NCI-H510A (cell line): ENCODE results near the gene DENND2A.
A peak's percentile ranks its signal among the peaks of the same experiment; 100 is the strongest.
"Not testable (repeated sequence)": the region's sequence is repeated elsewhere in the genome, so short reads cannot be mapped to it uniquely, and the experiment has no call there.

ENCODE experiments used
- DNase-seq: peaks from one replicate; lab custom pipeline; 2025; lab: John Stamatoyannopoulos, UW

The DENND2A gene

GRCh38 chr7:140640727-140641523 lies at the start of gene DENND2A:
DENND2A (minus strand) TSS chr7:140640813; CDS start chr7:140602397, 38,416 bp downstream.
- DNase-seq = peak; percentile 49

- DNase-seq = no peak
Measured at GRCh38 chr7:140689199-140690152, 48.9 kb upstream of the DENND2A start.

- DNase-seq = no peak
Measured at GRCh38 chr7:140688341-140688740, 47.7 kb upstream of the DENND2A start.

GRCh38 chr7:140686921-140687320 lies 46.3 kb upstream of the DENND2A start:
- DNase-seq = no peak

- DNase-seq = no peak
Measured at GRCh38 chr7:140685407-140686087, 44.9 kb upstream of the DENND2A start.

- DNase-seq = no peak
Measured at GRCh38 chr7:140684066-140684950, 43.7 kb upstream of the DENND2A start.

GRCh38 chr7:140683657-140684056 lies 43.0 kb upstream of the DENND2A start:
- no peak for DNase-seq

GRCh38 chr7:140681766-140682165 lies 41.2 kb upstream of the DENND2A start:
- DNase-seq = no peak

- no peak for DNase-seq
Measured at GRCh38 chr7:140680886-140681285, 40.3 kb upstream of the DENND2A start.

- no peak for DNase-seq
Measured at GRCh38 chr7:140679186-140679585, 38.6 kb upstream of the DENND2A start.

- no peak for DNase-seq
Measured at GRCh38 chr7:140678816-140679130, 38.2 kb upstream of the DENND2A start.

- no peak for DNase-seq
Measured at GRCh38 chr7:140678081-140678815, 37.6 kb upstream of the DENND2A start.

GRCh38 chr7:140677496-140677895 lies 36.9 kb upstream of the DENND2A start:
- DNase-seq = no peak

- DNase-seq = not testable (repeated sequence)
Measured at GRCh38 chr7:140676956-140677355, 36.3 kb upstream of the DENND2A start.

GRCh38 chr7:140676306-140676705 lies 35.7 kb upstream of the DENND2A start:
- no peak for DNase-seq

- no peak for DNase-seq
Measured at GRCh38 chr7:140675726-140676125, 35.1 kb upstream of the DENND2A start.

GRCh38 chr7:140674899-140675701 lies 34.5 kb upstream of the DENND2A start:
- no peak for DNase-seq

- DNase-seq = peak; percentile 24
Measured at GRCh38 chr7:140674356-140674800, 33.8 kb upstream of the DENND2A start.

- DNase-seq = no peak
Measured at GRCh38 chr7:140673774-140674155, 33.2 kb upstream of the DENND2A start.
